GM12878 (cell line): ENCODE measurements around the gene STAT5A. TPM values are rescaled to one million over a fixed set of nuclear protein-coding genes. Genes with fewer than 3 reads are reported as not detected.
"Not testable (repeated sequence)": the region's sequence is repeated elsewhere in the genome, so short reads cannot be mapped to it uniquely, and the experiment has no call there.

ENCODE experiments used
- ATAC-seq: fragments of 200-7000 bp; cut with Tn5 transposase; 3 replicates; pipeline ENCODE4 v1.9.1; 2020; ENCODE audit warnings: mild to moderate bottlenecking, moderate library complexity
- BruUV-seq: library from RNA; stranded (reverse); fragments of 400-500 nt; replicated peaks from 2 replicates; lab custom pipeline; 2021; lab: Mats Ljungman, UMichigan
- CTCF ChIA-PET: fragments of 300-600 bp; sonication (Branson Sonifier 250); formaldehyde crosslinking; extraction: SDS; loops from one replicate; lab custom pipeline; 2021; ENCODE audit warnings: inconsistent platforms; lab: Yijun Ruan, JAX
- POLR2A ChIA-PET: fragments of 350-600 bp; formaldehyde crosslinking; extraction: SDS; loops from one replicate; lab custom pipeline; 2021; ENCODE audit warnings: inconsistent platforms; lab: Charles Lee
- RAD21 ChIA-PET: fragments of 300-600 bp; sonication (Branson Sonifier 250); formaldehyde crosslinking; loops from one replicate; lab custom pipeline; 2023; ENCODE audit warnings: antibody characterized with exemption; ENCODE audit not compliant: unreplicated experiment; lab: Charles Lee
- SMC1A ChIA-PET: fragments of 300-600 bp; sonication (Branson Sonifier 250); formaldehyde crosslinking; loops from one replicate; lab custom pipeline; 2023; ENCODE audit not compliant: unreplicated experiment, uncharacterized antibody; lab: Charles Lee
- DNase-seq: peaks from one replicate; pipeline ENCODE4 v3.0.0-alpha.2; 2011; ENCODE audit warnings: low read depth, low spot score
- FAIRE-seq: peaks from 3 replicates; lab custom pipeline; 2011; peaks lifted over from hg19 to GRCh38; lab: Jason Lieb, UNC
- H2AFZ ChIP-seq: 2 replicates; pipeline ENCODE4 v1.6.0; 2011; ENCODE audit warnings: low read depth, low read length, control low read depth; ENCODE audit not compliant: control insufficient read depth
- H3K27ac ChIP-seq: 2 replicates; pipeline ENCODE4 v1.5.1; 2011; ENCODE audit warnings: control low read depth; ENCODE audit not compliant: control insufficient read depth, insufficient read depth
- H3K27me3 ChIP-seq, 2 experiments: replicated peaks in 1 of 2; 2 replicates each; pipeline versions ENCODE4 v1.6.0 to v1.6.1; 2011; ENCODE audit warnings: low read length in 1 of 2; ENCODE audit not compliant: control insufficient read depth in 2 of 2, insufficient read depth in 2 of 2
- H3K36me3 ChIP-seq, 2 experiments: 2 replicates each; pipeline ENCODE4 v1.5.1; 2011; ENCODE audit warnings: low read length in 1 of 2; ENCODE audit not compliant: control insufficient read depth in 2 of 2, insufficient read depth in 2 of 2
- H3K4me1 ChIP-seq: 2 replicates; pipeline ENCODE4 v1.6.1; 2011; ENCODE audit warnings: mild to moderate bottlenecking, low read length, moderate library complexity, mixed read lengths; ENCODE audit not compliant: control insufficient read depth, insufficient read depth
- H3K4me2 ChIP-seq: 2 replicates; pipeline ENCODE4 v1.6.0; 2011; ENCODE audit warnings: control low read depth; ENCODE audit not compliant: control insufficient read depth, insufficient read depth
- H3K4me3 ChIP-seq: fragments of 200-600 bp; sonication (generic); 2 replicates; pipeline ENCODE4 v1.5.1; 2016
- H3K79me2 ChIP-seq: 2 replicates; pipeline ENCODE4 v1.6.0; 2011; ENCODE audit warnings: low read length; ENCODE audit not compliant: control insufficient read depth, insufficient read depth
- H3K9ac ChIP-seq: 2 replicates; pipeline ENCODE4 v1.8.0; 2011; ENCODE audit warnings: low read length, control low read depth, mixed read lengths; ENCODE audit not compliant: control insufficient read depth, insufficient read depth
- H3K9me3 ChIP-seq: replicated peaks from 3 replicates; pipeline ENCODE4 v1.5.1; 2011; ENCODE audit warnings: mild to moderate bottlenecking, low read length; ENCODE audit not compliant: control insufficient read depth, insufficient read depth
- H4K20me1 ChIP-seq: 2 replicates; pipeline ENCODE4 v1.6.0; 2011; ENCODE audit not compliant: control insufficient read depth, insufficient read depth
- BCL11A ChIP-seq: IDR thresholded peaks from 2 replicates; pipeline ENCODE4 v1.6.1; 2011; ENCODE audit warnings: low read depth, low read length
- HCFC1 ChIP-seq: fragments of 150-350 bp; IDR thresholded peaks from 2 replicates; pipeline ENCODE4 v1.6.1; 2014; ENCODE audit warnings: low read length
- JUNB ChIP-seq: IDR thresholded peaks from 2 replicates; pipeline ENCODE4 v1.6.1; 2016; ENCODE audit warnings: antibody characterized with exemption, mild to moderate bottlenecking
- KLF5 ChIP-seq: fragments of 450-650 bp; IDR thresholded peaks from 2 replicates; pipeline ENCODE4 v1.6.1; 2014; ENCODE audit warnings: mild to moderate bottlenecking; ENCODE audit not compliant: partially characterized antibody
- POLR2A ChIP-seq: IDR thresholded peaks from 2 replicates; pipeline ENCODE4 v1.6.1; 2011; ENCODE audit warnings: low read depth, mild to moderate bottlenecking, low read length
- POLR2AphosphoS2 ChIP-seq: IDR thresholded peaks from 2 replicates; pipeline ENCODE4 v1.6.1; 2011; ENCODE audit warnings: low read depth, mild to moderate bottlenecking, low read length, improper control_type of control experiment, moderate library complexity
- RCOR1 ChIP-seq: conservative IDR thresholded peaks from 2 replicates; pipeline ENCODE4 v1.6.1; 2012; ENCODE audit warnings: low read depth, low read length, improper control_type of control experiment
- RELA ChIP-seq: fragments of 450-650 bp; IDR thresholded peaks from 2 replicates; pipeline ENCODE4 v1.8.0; 2014; ENCODE audit warnings: borderline replicate concordance; ENCODE audit not compliant: partially characterized antibody
- SIN3A ChIP-seq: IDR thresholded peaks from 2 replicates; pipeline ENCODE4 v1.6.1; 2012; ENCODE audit warnings: low read depth, low read length, improper control_type of control experiment
- SMAD1 ChIP-seq: fragments of 450-650 bp; IDR thresholded peaks from 2 replicates; pipeline ENCODE4 v1.6.1; 2018; ENCODE audit warnings: mild to moderate bottlenecking, low read depth; ENCODE audit not compliant: partially characterized antibody
- SREBF2 ChIP-seq: IDR thresholded peaks from 2 replicates; pipeline ENCODE4 v1.6.1; 2012; ENCODE audit warnings: mild to moderate bottlenecking, low read length
- TAF1 ChIP-seq: IDR thresholded peaks from 2 replicates; pipeline ENCODE4 v1.6.1; 2011; ENCODE audit warnings: mild to moderate bottlenecking, low read depth, low read length, borderline replicate concordance
- TCF7 ChIP-seq: IDR thresholded peaks from 2 replicates; pipeline ENCODE4 v1.6.1; 2014; ENCODE audit warnings: antibody characterized with exemption, borderline replicate concordance
- ZNF274 ChIP-seq: IDR thresholded peaks from one replicate; pipeline ENCODE4 v1.8.0; 2011; ENCODE audit not compliant: insufficient read length, insufficient read depth
- ZNF384 ChIP-seq: IDR thresholded peaks from 2 replicates; pipeline ENCODE4 v1.6.1; 2012; ENCODE audit warnings: low read depth, mild to moderate bottlenecking, low read length, improper control_type of control experiment, borderline replicate concordance
- WGBS: methylation state at CpG from one replicate; pipeline ENCODE4 v1.1.6; 2016; ENCODE audit warnings: low lambda C conversion rate; ENCODE audit not compliant: insufficient replicate concordance, insufficient coverage; ENCODE audit errors: missing lambda C conversion rate; 5-methylcytosine and 5-hydroxymethylcytosine counted together
- in situ Hi-C: fragments of 300-500 bp; cut with MboI; formaldehyde crosslinking; loops from 9 replicates; pipeline ENCODE4 v1.14.3; 2018; ENCODE audit warnings: mixed read lengths
- intact Hi-C: fragments of 100-400 bp; cut with micrococcal nuclease; formaldehyde crosslinking; loops from one replicate; pipeline ENCODE4 v1.14.2; 2022; ENCODE audit not compliant: unreplicated experiment
- polyA plus RNA-seq, 11 experiments: library from polyadenylated mRNA; depleted of rRNA in 4 of 11; unstranded in 6 of 11; stranded (reverse) in 5 of 11; fragments of >200 nt; fragmentation: Nextera tagmentation in 4 of 11; fragmentation: Illumina TruSeq in 1 of 11; extraction: Ambion mirVana in 4 of 11; extraction: Trizol in 1 of 11; gene quantifications; 1 replicate in 1 of 11; 2 replicates in 10 of 11; pipeline versions ENCODE4 v1.2.1 to v1.2.3, GENCODE V29; 2011 to 2016; ENCODE audit warnings: inconsistent platforms in 2 of 11, missing spikeins in 2 of 11, low read depth in 1 of 11
- total RNA-seq, 4 experiments: library from RNA; depleted of rRNA in 3 of 4; stranded (reverse); fragments of >200 nt in 3 of 4; fragmentation: Illumina TruSeq in 1 of 4; extraction: Trizol in 1 of 4; gene quantifications; 2 replicates each; pipeline versions ENCODE4 v1.2.1 to v1.2.3, GENCODE V29; 2013 to 2021
- TF ChIP-seq, protein P1 (sequence below): fragments of 450-650 bp; formaldehyde crosslinking; IDR thresholded peaks from 2 replicates; pipeline ENCODE4 v1.4.0; 2020; ENCODE audit warnings: mild to moderate bottlenecking, moderate library complexity

The STAT5A gene
- total and polyA plus RNA-seq, 10 of the 15 experiments (the other 5 are each of a cell fraction or from before 2014, with no cell fraction given): 14.8 to 86.4 (median 41.5) TPM

DNA sequence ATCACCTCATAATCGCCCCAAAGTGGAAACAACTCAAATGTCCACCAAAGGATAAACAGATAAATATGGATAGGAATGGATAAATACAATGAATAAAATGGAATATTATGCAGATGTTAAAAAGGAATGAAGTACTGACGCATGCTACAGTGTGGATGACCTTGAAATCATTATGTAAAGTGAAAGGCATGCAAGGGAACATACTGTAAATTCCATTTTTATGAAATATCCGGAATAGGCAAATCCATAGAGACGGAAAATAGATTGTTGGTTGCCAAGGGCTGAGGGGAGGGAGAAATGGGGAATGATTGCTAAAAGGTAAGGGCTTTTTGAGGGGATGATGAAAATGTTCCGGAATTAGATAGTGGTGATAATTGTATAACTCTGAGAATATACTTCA is 48.1 kb upstream of the STAT5A start:
- FAIRE-seq: no peak
- 98% methylated on average over 5 of the region's 5 CpGs for WGBS
- no peaks in the 10 kb centered on the region for H4K20me1 ChIP-seq
- CTCF ChIA-PET: no interaction called here
- no peaks in the 10 kb centered on the region for H3K27me3 ChIP-seq
- H3K9ac ChIP-seq: no peak overlapping the region
- ATAC-seq: no peak
- RAD21 ChIA-PET: interaction anchor here (1.0 kb wide), 1 partner anchor 163 kb away, joined by 4 read pairs; no protein-coding TSS in a partner anchor
- in situ Hi-C loops (no loop called here), intact Hi-C loops (no loop called here)
- H3K4me2 ChIP-seq: no peak overlapping the region
- no peaks in the 10 kb centered on the region for H3K9me3 ChIP-seq
- no TSS peak for BruUV-seq
- POLR2A ChIA-PET: no interaction called here
- no peaks in the 10 kb centered on the region for H3K4me1 ChIP-seq
- H2AFZ ChIP-seq: no peak overlapping the region
- peaks cover 3% of the 10 kb centered on the region for H3K79me2 ChIP-seq
- H3K27ac ChIP-seq: no peak overlapping the region
- TF ChIP-seq, protein P1, sequence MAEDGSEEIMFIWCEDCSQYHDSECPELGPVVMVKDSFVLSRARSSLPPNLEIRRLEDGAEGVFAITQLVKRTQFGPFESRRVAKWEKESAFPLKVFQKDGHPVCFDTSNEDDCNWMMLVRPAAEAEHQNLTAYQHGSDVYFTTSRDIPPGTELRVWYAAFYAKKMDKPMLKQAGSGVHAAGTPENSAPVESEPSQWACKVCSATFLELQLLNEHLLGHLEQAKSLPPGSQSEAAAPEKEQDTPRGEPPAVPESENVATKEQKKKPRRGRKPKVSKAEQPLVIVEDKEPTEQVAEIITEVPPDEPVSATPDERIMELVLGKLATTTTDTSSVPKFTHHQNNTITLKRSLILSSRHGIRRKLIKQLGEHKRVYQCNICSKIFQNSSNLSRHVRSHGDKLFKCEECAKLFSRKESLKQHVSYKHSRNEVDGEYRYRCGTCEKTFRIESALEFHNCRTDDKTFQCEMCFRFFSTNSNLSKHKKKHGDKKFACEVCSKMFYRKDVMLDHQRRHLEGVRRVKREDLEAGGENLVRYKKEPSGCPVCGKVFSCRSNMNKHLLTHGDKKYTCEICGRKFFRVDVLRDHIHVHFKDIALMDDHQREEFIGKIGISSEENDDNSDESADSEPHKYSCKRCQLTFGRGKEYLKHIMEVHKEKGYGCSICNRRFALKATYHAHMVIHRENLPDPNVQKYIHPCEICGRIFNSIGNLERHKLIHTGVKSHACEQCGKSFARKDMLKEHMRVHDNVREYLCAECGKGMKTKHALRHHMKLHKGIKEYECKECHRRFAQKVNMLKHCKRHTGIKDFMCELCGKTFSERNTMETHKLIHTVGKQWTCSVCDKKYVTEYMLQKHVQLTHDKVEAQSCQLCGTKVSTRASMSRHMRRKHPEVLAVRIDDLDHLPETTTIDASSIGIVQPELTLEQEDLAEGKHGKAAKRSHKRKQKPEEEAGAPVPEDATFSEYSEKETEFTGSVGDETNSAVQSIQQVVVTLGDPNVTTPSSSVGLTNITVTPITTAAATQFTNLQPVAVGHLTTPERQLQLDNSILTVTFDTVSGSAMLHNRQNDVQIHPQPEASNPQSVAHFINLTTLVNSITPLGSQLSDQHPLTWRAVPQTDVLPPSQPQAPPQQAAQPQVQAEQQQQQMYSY: no peak
- no peak for TF ChIP-seq POLR2A
- TF ChIP-seq SMAD1: no peak
- no peak for TF ChIP-seq HCFC1
- no peak for TF ChIP-seq TCF7
- TF ChIP-seq TAF1: no peak
- no peak for TF ChIP-seq POLR2AphosphoS2
- TF ChIP-seq BCL11A: no peak
- TF ChIP-seq ZNF274: no peak
- TF ChIP-seq SIN3A: no peak
- no peak for TF ChIP-seq ZNF384
- no peak for TF ChIP-seq SREBF2
- no peak for TF ChIP-seq JUNB
- TF ChIP-seq KLF5: no peak
- TF ChIP-seq RCOR1: no peak
- TF ChIP-seq RELA: no peak
- no peaks in the 10 kb centered on the region for H3K36me3 ChIP-seq
- SMC1A ChIA-PET: interaction anchor here (0.9 kb wide), 1 partner anchor 11 kb away, joined by 3 read pairs; no protein-coding TSS in a partner anchor
- no peak for DNase-seq
- H3K4me3 ChIP-seq: no peak overlapping the region

DNA sequence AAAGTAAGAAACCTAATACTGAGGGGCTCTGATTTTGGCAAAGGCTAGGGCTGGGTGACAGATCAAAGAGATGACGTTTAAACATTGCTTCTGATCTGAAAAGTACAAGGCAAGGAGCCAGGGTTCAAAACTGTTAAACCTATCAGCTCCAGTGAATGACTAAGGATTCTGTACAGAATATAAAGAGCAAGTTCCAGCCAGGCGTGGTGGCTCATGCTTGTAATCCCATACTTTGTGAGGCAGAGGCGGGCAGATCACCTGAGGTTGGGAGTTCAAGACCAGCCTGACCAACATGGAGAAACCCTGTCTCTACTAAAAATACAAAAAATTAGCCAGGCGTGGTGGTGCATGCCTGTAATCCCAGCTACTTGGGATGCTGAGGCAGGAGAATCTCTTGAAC is 47.4 kb upstream of the STAT5A start:
- intact Hi-C loops, H3K4me1 ChIP-seq, H3K9me3 ChIP-seq, DNase-seq, FAIRE-seq, H3K27ac ChIP-seq, H2AFZ ChIP-seq, H3K4me3 ChIP-seq, in situ Hi-C loops, H3K79me2 ChIP-seq, POLR2A ChIA-PET, BruUV-seq, H3K4me2 ChIP-seq, H4K20me1 ChIP-seq, CTCF ChIA-PET, ATAC-seq, H3K36me3 ChIP-seq, H3K9ac ChIP-seq, H3K27me3 ChIP-seq: not testable (repeated sequence)
- WGBS: 70% methylated on average over 4 of the region's 4 CpGs
- RAD21 ChIA-PET: interaction anchor here (1.0 kb wide), 1 partner anchor 162 kb away, joined by 4 read pairs; no protein-coding TSS in a partner anchor
- SMC1A ChIA-PET: interaction anchor here (0.9 kb wide), 1 partner anchor 10 kb away, joined by 3 read pairs; no protein-coding TSS in a partner anchor
